ENCODE data around the gene CCL22.
"Not testable (repeated sequence)": the region's sequence is repeated elsewhere in the genome, so short reads cannot be mapped to it uniquely, and the experiment has no call there.

Gene CCL22

GRCh38 chr16:57358527-57359095 is at the start of gene CCL22:
Gene CCL22, plus strand, starts transcription at chr16:57358783. Its CDS starts 34 bp downstream, at chr16:57358817.
- no peak for DNase-seq

GRCh38 chr16:57310801-57311200 is 47.8 kb upstream of the CCL22 start:
- DNase-seq = no peak

GRCh38 chr16:57313509-57313908 is 45.1 kb upstream of the CCL22 start:
- DNase-seq = no peak

- no peak for DNase-seq
Observed at GRCh38 chr16:57314161-57314785, 44.3 kb upstream of the CCL22 start.

GRCh38 chr16:57315416-57315815 is 43.2 kb upstream of the CCL22 start:
- DNase-seq = no peak

GRCh38 chr16:57316390-57317017 is 42.1 kb upstream of the CCL22 start:
- DNase-seq = no peak

GRCh38 chr16:57318240-57318970 is 40.2 kb upstream of the CCL22 start:
- DNase-seq = no peak

GRCh38 chr16:57319646-57320045 is 38.9 kb upstream of the CCL22 start:
- no peak for DNase-seq

- DNase-seq = no peak
Observed at GRCh38 chr16:57324749-57325148, 33.8 kb upstream of the CCL22 start.

GRCh38 chr16:57325458-57325857 is 33.1 kb upstream of the CCL22 start:
- DNase-seq = no peak

GRCh38 chr16:57329718-57330327 is 28.8 kb upstream of the CCL22 start:
- no peak for DNase-seq

- no peak for DNase-seq
Observed at GRCh38 chr16:57331355-57331754, 27.2 kb upstream of the CCL22 start.

GRCh38 chr16:57333402-57333801 is 25.2 kb upstream of the CCL22 start:
- DNase-seq = no peak

- DNase-seq = no peak
Observed at GRCh38 chr16:57335366-57335765, 23.2 kb upstream of the CCL22 start.

GRCh38 chr16:57341062-57341440 is 17.5 kb upstream of the CCL22 start:
- DNase-seq = no peak

GRCh38 chr16:57341441-57342303 is 16.9 kb upstream of the CCL22 start:
- no peak for DNase-seq

- DNase-seq = not testable (repeated sequence)
Observed at GRCh38 chr16:57342606-57343005, 16.0 kb upstream of the CCL22 start.

GRCh38 chr16:57343221-57343620 is 15.4 kb upstream of the CCL22 start:
- DNase-seq = no peak

GRCh38 chr16:57344094-57344493 is 14.5 kb upstream of the CCL22 start:
- DNase-seq = not testable (repeated sequence)

GRCh38 chr16:57345021-57345420 is 13.6 kb upstream of the CCL22 start:
- no peak for DNase-seq

- no peak for DNase-seq
Observed at GRCh38 chr16:57345666-57346204, 12.8 kb upstream of the CCL22 start.

- DNase-seq = no peak
Observed at GRCh38 chr16:57347858-57348257, 10.7 kb upstream of the CCL22 start.

Data from activated CD4-positive, alpha-beta T cell treated with anti-CD3 and anti-CD28 coated beads for 1 hour (primary cell).